SK-N-SH treated with all-trans-retinoic acid at 6 μM for 48 hours (cell line): ENCODE data around the gene PLXDC2.

ENCODE experiments used
- ATAC-seq: fragments of 200-7000 bp; cut with Tn5 transposase; 3 replicates; pipeline ENCODE4 v1.9.1; 2020; ENCODE audit warnings: mild to moderate bottlenecking, moderate library complexity
- BACH2 ChIP-seq: fragments of 250-450 bp; sonication (Bioruptor Pico); IDR thresholded peaks from 2 replicates; pipeline ENCODE4 v1.9.0; 2021; ENCODE audit warnings: mild to moderate bottlenecking, borderline replicate concordance
- CSDC2 ChIP-seq: fragments of 250-450 bp; sonication (Bioruptor Pico); IDR thresholded peaks from 2 replicates; pipeline ENCODE4 v1.5.0; 2020; ENCODE audit warnings: mild to moderate bottlenecking, moderate library complexity
- ESRRG ChIP-seq: fragments of 250-450 bp; sonication (Bioruptor Pico); IDR thresholded peaks from 2 replicates; pipeline ENCODE4 v1.6.1; 2021; ENCODE audit warnings: mild to moderate bottlenecking
- GLIS3 ChIP-seq: fragments of 250-450 bp; sonication (Bioruptor Pico); IDR thresholded peaks from 2 replicates; pipeline ENCODE4 v1.5.0; 2020; ENCODE audit warnings: mild to moderate bottlenecking, moderate library complexity
- ISL1 ChIP-seq: fragments of 250-450 bp; sonication (Bioruptor Pico); IDR thresholded peaks from 2 replicates; pipeline ENCODE4 v2.1.2; 2022; ENCODE audit warnings: mild to moderate bottlenecking, moderate library complexity
- OSR1 ChIP-seq: fragments of 250-450 bp; sonication (Bioruptor Pico); IDR thresholded peaks from 2 replicates; pipeline ENCODE4 v1.8.0; 2022; ENCODE audit warnings: moderate library complexity, mild to moderate bottlenecking, inconsistent platforms
- PPARA ChIP-seq: fragments of 250-450 bp; sonication (Bioruptor Pico); IDR thresholded peaks from 2 replicates; pipeline ENCODE4 v1.5.0; 2020; ENCODE audit warnings: mild to moderate bottlenecking, borderline replicate concordance
- RARB ChIP-seq: fragments of 250-450 bp; sonication (Bioruptor Pico); IDR thresholded peaks from 2 replicates; pipeline ENCODE4 v1.8.0; 2021; ENCODE audit warnings: mild to moderate bottlenecking, moderate library complexity
- SNAI2 ChIP-seq: fragments of 250-450 bp; sonication (Bioruptor Pico); IDR thresholded peaks from 2 replicates; pipeline ENCODE4 v1.5.0; 2020; ENCODE audit warnings: mild to moderate bottlenecking, moderate library complexity
- TCF4 ChIP-seq: fragments of 250-450 bp; sonication (Bioruptor Pico); IDR thresholded peaks from 2 replicates; pipeline ENCODE4 v1.8.0; 2021; ENCODE audit warnings: mild to moderate bottlenecking, moderate library complexity, borderline replicate concordance
- ZC3H10 ChIP-seq: fragments of 250-450 bp; sonication (Bioruptor Pico); IDR thresholded peaks from 2 replicates; pipeline ENCODE4 v1.5.1; 2021; ENCODE audit warnings: mild to moderate bottlenecking, moderate library complexity
- ZFP3 ChIP-seq: fragments of 250-450 bp; sonication (Bioruptor Pico); IDR thresholded peaks from 2 replicates; pipeline ENCODE4 v1.5.0; 2020; ENCODE audit warnings: mild to moderate bottlenecking, moderate library complexity
- ZNF565 ChIP-seq: fragments of 450-650 bp; formaldehyde crosslinking; conservative IDR thresholded peaks from 2 replicates; pipeline ENCODE4 v1.5.0; 2020; ENCODE audit warnings: low read depth, mild to moderate bottlenecking, moderate library complexity
- ZNF70 ChIP-seq: fragments of 450-650 bp; formaldehyde crosslinking; IDR thresholded peaks from 2 replicates; pipeline ENCODE4 v1.5.0; 2020; ENCODE audit warnings: mild to moderate bottlenecking, moderate library complexity
- ZNF8 ChIP-seq: fragments of 450-650 bp; formaldehyde crosslinking; IDR thresholded peaks from 2 replicates; pipeline ENCODE4 v1.5.0; 2020; ENCODE audit warnings: mild to moderate bottlenecking, moderate library complexity
- TF ChIP-seq, protein P1 (sequence below): fragments of 250-450 bp; sonication (Bioruptor Pico); IDR thresholded peaks from 2 replicates; pipeline ENCODE4 v1.5.1; 2020; ENCODE audit warnings: low read depth, mild to moderate bottlenecking, moderate library complexity
- TF ChIP-seq, protein P2 (sequence below): fragments of 250-450 bp; sonication (Bioruptor Pico); IDR thresholded peaks from 2 replicates; pipeline ENCODE4 v1.5.0; 2020; ENCODE audit warnings: mild to moderate bottlenecking, moderate library complexity
- TF ChIP-seq, protein P3 (sequence below): fragments of 250-450 bp; sonication (Bioruptor Pico); IDR thresholded peaks from 2 replicates; pipeline ENCODE4 v1.8.0; 2020; ENCODE audit warnings: mild to moderate bottlenecking, moderate library complexity, borderline replicate concordance
- TF ChIP-seq, protein P4 (sequence below): fragments of 250-450 bp; sonication (Bioruptor Pico); IDR thresholded peaks from 2 replicates; pipeline ENCODE4 v1.5.1; 2021; ENCODE audit warnings: mild to moderate bottlenecking, moderate library complexity

Gene PLXDC2

DNA sequence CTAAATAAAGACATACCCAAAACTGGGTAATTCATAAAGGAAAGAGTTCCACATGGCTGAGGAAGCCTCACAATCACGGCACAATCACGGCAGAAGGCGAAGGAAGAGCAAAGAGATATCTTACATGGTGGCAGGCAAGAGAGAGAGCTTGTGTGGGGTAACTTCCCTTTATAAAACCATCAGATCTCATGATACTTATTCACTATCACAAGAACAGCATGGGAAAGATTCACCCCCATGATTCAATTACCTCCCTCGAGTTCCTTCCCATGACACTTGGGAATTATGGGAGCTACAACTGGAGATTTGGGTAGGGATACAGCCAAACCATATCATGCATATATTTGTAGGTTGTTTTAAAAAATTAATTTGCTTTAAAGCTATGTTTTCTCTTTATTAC, 217.2 kb downstream of the PLXDC2 start:
- TF ChIP-seq ESRRG (CRISPR knock-in tag) (no peak), CSDC2 (CRISPR knock-in tag) (no peak), BACH2 (no peak), ZFP3 (no peak), OSR1 (CRISPR knock-in tag) (no peak), ZC3H10 (CRISPR knock-in tag) (no peak), ZNF8 (CRISPR knock-in tag) (no peak), ZNF565 (no peak), PPARA (CRISPR knock-in tag) (no peak), RARB (no peak)
- TF ChIP-seq, protein P1, sequence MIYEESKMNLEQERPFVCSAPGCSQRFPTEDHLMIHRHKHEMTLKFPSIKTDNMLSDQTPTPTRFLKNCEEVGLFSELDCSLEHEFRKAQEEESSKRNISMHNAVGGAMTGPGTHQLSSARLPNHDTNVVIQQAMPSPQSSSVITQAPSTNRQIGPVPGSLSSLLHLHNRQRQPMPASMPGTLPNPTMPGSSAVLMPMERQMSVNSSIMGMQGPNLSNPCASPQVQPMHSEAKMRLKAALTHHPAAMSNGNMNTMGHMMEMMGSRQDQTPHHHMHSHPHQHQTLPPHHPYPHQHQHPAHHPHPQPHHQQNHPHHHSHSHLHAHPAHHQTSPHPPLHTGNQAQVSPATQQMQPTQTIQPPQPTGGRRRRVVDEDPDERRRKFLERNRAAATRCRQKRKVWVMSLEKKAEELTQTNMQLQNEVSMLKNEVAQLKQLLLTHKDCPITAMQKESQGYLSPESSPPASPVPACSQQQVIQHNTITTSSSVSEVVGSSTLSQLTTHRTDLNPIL = no peak
- TF ChIP-seq, protein P2, sequence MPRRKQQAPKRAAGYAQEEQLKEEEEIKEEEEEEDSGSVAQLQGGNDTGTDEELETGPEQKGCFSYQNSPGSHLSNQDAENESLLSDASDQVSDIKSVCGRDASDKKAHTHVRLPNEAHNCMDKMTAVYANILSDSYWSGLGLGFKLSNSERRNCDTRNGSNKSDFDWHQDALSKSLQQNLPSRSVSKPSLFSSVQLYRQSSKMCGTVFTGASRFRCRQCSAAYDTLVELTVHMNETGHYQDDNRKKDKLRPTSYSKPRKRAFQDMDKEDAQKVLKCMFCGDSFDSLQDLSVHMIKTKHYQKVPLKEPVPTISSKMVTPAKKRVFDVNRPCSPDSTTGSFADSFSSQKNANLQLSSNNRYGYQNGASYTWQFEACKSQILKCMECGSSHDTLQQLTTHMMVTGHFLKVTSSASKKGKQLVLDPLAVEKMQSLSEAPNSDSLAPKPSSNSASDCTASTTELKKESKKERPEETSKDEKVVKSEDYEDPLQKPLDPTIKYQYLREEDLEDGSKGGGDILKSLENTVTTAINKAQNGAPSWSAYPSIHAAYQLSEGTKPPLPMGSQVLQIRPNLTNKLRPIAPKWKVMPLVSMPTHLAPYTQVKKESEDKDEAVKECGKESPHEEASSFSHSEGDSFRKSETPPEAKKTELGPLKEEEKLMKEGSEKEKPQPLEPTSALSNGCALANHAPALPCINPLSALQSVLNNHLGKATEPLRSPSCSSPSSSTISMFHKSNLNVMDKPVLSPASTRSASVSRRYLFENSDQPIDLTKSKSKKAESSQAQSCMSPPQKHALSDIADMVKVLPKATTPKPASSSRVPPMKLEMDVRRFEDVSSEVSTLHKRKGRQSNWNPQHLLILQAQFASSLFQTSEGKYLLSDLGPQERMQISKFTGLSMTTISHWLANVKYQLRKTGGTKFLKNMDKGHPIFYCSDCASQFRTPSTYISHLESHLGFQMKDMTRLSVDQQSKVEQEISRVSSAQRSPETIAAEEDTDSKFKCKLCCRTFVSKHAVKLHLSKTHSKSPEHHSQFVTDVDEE = no peak
- TF ChIP-seq, protein P3, sequence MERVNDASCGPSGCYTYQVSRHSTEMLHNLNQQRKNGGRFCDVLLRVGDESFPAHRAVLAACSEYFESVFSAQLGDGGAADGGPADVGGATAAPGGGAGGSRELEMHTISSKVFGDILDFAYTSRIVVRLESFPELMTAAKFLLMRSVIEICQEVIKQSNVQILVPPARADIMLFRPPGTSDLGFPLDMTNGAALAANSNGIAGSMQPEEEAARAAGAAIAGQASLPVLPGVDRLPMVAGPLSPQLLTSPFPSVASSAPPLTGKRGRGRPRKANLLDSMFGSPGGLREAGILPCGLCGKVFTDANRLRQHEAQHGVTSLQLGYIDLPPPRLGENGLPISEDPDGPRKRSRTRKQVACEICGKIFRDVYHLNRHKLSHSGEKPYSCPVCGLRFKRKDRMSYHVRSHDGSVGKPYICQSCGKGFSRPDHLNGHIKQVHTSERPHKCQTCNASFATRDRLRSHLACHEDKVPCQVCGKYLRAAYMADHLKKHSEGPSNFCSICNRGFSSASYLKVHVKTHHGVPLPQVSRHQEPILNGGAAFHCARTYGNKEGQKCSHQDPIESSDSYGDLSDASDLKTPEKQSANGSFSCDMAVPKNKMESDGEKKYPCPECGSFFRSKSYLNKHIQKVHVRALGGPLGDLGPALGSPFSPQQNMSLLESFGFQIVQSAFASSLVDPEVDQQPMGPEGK (CRISPR knock-in tag) = no peak

DNA sequence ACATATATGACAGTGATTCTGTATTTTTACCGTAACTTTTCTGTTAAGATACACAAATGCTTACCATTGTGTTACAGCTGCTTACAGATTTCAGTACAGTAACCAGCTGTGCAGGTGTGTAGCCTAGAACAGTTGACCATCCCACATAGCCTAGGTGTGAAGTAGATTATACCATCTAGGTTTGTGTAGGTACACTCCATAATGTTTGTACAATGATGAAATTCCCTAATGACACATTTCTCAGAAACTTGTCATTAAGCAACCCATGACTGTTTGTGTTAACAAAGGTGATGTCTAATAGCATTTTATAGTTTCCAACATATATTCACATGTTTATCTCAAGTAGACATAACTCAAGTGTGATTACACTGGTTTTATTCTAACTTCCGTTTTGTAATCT, 218.5 kb downstream of the PLXDC2 start:
- no peak for ATAC-seq
- TF ChIP-seq ZNF565 (no peak), GLIS3 (no peak)

More for the DNA sequence above, 217.2 kb downstream of the PLXDC2 start:
- ATAC-seq = no peak

DNA sequence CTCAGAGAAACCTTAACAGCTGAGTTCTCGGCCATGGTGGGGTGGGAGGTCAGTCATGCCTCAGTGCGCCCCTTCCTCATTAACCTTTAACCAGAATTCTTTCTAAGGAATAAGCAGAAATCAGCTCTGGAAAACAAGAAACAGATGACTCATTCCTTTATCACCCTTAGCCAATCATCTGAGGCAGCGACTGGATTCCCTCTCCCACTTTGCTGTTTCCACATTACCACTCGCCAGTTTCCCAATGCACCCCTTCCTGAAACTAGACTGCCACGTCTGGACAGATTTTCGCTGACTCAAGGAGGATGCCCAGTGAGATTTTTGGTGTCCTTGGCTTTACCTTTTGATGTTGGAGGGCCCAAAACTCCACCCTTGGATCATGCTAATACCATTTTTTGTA, 223.8 kb downstream of the PLXDC2 start:
- no peak for TF ChIP-seq SNAI2 (CRISPR knock-in tag)
- no peak for TF ChIP-seq GLIS3
- TF ChIP-seq ISL1 (CRISPR knock-in tag) = no peak
- no peak for TF ChIP-seq ZFP3
- TF ChIP-seq, protein P2 = no peak
- no peak for TF ChIP-seq TCF4 (CRISPR knock-in tag)
- TF ChIP-seq RARB = no peak
- TF ChIP-seq ESRRG (CRISPR knock-in tag) = no peak
- TF ChIP-seq BACH2 = no peak
- TF ChIP-seq ZNF565 = no peak
- TF ChIP-seq, protein P3 (CRISPR knock-in tag) = no peak
- TF ChIP-seq, protein P4, sequence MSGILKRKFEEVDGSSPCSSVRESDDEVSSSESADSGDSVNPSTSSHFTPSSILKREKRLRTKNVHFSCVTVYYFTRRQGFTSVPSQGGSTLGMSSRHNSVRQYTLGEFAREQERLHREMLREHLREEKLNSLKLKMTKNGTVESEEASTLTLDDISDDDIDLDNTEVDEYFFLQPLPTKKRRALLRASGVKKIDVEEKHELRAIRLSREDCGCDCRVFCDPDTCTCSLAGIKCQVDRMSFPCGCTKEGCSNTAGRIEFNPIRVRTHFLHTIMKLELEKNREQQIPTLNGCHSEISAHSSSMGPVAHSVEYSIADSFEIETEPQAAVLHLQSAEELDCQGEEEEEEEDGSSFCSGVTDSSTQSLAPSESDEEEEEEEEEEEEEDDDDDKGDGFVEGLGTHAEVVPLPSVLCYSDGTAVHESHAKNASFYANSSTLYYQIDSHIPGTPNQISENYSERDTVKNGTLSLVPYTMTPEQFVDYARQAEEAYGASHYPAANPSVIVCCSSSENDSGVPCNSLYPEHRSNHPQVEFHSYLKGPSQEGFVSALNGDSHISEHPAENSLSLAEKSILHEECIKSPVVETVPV (CRISPR knock-in tag) = no peak
- no peak for TF ChIP-seq ZNF70 (CRISPR knock-in tag)
- TF ChIP-seq, protein P1 = no peak
- ATAC-seq = no peak
